GM19324 (cell line): ENCODE data around the gene ATP6V1B1.
"Not testable (repeated sequence)": the region's sequence is repeated elsewhere in the genome, so short reads cannot be mapped to it uniquely, and the experiment has no call there.

Experiments
- ATAC-seq: cut with Tn5 transposase; IDR thresholded peaks from one replicate; pipeline ENCODE4 v1.9.1; 2021; ENCODE audit warnings: mild to moderate bottlenecking, moderate library complexity; ENCODE audit not compliant: unreplicated experiment, low FRiP score

ATP6V1B1 gene

DNA sequence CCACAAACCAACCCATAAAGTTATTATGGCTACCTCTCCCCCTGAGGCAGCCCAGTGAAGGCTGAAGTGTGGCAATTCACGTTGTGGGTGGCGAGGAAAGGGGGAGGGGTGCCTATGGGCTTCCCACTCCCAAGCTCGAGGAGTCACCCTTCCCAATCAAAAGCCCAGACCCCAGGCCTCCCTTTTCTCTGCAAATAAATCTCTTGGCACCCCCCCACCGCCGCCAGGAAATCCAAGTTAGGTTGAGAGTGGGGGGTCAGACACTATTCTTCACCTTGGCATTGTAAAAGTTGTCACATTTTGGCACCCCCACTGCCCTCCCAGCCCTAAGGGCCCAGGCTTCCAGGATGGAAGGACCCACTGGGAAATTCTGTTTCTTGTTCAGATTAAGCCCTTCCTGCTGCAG, 49.6 kb downstream of the ATP6V1B1 start:
- ATAC-seq: no peak

DNA sequence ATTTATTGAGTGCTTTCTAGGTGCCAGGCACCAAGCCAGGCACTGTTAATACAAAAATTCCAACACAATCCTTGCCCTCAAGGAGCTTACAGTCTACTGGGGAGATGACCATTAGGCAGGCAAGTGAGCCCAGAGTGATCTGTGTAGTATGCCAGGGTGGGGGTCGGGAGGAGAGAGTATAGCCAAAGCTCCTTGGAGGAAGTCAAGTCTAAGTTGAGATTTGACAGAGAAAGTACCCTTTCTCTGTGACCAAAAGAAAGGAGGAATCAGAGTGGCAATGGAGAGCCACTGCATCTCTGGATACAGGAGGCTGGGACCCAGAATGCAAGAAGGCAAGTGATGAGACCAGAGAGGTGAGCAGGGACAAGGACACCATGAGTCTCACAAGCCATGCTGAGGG, 50.3 kb downstream of the ATP6V1B1 start:
- ATAC-seq: no peak

DNA sequence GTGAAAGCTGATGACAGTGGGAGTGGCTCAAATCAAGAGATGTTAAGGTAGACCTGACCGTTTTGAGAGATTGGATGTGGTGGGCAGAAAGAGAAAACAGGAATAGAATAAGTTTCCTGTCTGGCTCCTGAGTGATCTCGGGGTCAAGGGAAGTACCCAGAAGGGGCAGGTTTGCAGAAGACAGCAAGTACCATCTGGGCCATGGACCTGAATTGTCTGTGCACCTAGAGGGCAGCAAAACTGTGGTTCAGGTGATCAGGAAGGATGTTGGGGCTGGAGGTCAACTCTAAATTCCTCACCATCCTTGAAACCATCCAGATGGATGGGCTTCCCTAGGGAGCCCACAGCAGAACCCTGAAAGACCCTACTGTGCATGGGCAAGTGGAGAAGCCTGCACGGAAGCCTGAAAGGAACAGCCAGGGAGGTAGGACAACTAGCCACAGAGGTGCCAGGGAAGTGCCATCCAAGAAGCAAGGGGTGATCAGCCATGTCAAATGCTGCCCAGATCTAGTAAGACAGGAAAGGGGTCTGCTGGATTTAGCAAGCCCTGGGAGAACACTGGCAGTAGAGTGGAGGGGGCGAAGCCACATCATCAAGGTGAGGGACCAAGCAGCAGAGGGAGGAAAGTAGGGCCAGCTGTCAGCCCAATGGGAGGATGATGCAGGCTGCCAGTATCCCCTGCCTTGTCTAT, 50.9 kb downstream of the ATP6V1B1 start:
- no peak for ATAC-seq

DNA sequence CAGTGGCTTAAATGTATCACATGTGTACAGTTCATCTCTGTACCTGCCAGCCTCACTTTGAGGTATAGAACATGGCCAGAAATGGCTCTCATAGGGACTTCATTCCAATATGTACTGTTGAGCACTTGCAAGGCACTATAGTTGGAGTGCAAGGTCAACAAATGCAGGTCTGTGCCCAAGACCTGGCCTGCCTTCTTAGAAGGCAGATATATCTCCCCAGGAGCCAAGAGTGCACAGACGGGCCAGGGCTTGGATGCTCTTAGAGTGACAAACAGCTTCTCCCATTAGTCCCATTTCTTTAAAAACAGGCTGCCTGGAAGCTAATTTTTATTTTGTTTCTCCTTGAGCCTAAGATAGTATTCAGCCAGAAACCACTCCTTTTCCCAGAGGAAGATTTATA, 51.7 kb downstream of the ATP6V1B1 start:
- no peak for ATAC-seq

DNA sequence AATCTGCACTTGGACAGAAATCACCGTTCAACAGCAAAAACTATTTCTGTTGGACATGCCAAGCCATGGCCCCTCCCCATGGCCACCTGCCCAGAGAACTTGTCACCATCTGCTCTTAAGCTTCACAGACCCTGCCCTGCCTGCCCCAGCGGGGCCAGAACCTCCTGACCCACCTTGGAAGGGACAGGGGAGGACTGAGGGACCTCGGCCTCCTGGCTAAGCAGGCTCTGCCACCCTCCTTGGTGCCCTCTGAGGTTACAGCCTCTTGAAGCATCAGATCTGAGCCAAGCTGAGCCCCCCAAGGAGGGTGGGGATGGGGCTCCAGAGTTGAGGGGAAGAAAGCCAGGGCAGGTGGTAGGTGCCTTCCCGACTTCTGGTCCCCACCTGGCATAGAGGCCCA, 52.5 kb downstream of the ATP6V1B1 start:
- no peak for ATAC-seq

DNA sequence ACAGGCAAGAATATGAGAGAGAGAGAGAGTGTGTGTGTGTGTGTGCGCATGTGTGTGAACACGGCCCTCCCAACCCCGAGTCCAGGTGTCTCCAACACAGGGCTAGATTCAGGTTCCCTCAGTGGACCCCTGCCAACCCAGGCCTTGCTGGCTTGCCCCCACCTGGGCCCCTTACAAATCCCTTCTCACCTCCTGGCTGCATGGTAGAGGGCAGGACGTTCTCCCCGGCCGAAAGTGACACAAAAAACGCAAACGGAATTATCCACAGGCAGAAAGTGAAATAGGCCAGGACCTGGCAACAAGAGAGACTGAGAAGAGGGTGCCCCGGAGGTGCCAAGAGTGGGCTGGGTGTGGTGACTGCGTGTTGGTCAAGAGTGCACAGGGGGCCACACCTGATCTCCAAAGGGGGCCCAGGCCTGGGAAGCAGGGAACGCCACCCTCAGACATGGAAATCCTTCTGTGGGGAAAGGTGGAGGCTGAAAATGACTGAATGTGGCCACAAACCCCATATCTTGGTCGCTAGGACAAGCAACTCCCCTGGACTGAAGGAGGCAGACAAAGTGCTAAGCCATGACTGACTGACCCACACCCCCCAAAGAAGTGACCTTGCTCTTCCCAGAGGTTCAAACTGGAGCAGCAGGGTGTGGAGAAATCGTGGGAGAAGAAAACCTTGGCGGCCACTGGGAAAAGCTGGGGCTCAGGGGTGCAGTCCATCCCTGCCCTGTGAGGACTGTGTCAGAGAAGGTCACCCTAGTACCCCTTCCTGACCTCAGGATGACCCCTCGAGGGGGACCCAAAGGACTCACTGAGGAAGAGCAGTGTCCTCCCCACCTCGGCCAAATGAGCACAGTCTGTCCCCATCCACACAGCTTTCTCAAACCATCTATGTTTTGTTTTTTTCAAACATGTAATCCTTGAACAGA, 53.3 kb downstream of the ATP6V1B1 start:
- ATAC-seq: no peak

GRCh38 chr2:70990216-70990615, 54.5 kb downstream of the ATP6V1B1 start:
- no peak for ATAC-seq

DNA sequence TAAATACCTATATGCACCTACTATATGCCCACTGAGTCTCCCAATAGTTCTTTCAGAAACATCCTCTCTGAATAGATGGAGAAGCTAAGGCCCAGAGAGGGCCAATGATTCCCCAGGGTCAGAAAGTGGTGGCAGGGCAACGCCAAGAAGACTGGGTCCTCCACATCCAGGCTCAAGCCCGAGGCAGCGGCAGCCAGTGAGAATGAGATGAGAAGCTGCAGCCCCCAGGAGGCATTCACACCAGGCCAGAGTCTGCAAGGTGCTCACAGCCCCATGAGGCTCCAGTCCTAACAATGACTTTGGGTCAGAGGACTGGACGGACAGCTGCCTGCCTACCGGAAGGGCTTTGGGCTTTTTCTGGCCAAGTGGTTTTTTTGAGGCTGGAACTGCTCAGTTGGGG, 55.4 kb downstream of the ATP6V1B1 start:
- no peak for ATAC-seq

GRCh38 chr2:70991742-70992141, 56.0 kb downstream of the ATP6V1B1 start:
- ATAC-seq: no peak

- no peak for ATAC-seq
Measured at GRCh38 chr2:70992945-70993853, 57.5 kb downstream of the ATP6V1B1 start.

- ATAC-seq: peak; percentile 28
Measured at GRCh38 chr2:70994009-70994698, 58.5 kb downstream of the ATP6V1B1 start.

GRCh38 chr2:70994699-70995425, 59.2 kb downstream of the ATP6V1B1 start, which contains the start of gene TEX261:
Gene TEX261 (minus strand): TSS chr2:70994873. CDS start chr2:70994757, 116 bp downstream.
- peak; percentile 95 for ATAC-seq

GRCh38 chr2:70995426-70995729, 59.7 kb downstream of the ATP6V1B1 start:
- ATAC-seq: peak; percentile 40

DNA sequence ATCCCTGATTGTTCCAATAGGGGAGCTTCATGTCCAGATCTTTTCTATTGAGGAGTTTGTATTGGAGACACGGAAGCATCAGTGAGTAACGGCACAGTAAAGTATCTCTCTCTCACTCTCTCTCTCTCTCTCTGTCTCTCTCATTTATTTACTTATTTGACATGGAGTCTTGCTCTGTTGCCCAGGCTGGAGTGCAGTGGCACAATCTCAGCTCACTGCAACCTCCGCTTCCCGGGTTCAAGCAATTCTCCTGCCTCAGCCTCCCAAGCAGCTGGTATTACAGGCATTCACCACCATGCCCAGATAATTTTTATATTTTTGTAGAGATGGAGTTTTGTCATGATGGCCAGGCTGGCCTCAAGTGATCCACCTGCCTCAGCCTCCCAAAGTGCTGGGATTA, 63.2 kb downstream of the ATP6V1B1 start:
- ATAC-seq: not testable (repeated sequence)

DNA sequence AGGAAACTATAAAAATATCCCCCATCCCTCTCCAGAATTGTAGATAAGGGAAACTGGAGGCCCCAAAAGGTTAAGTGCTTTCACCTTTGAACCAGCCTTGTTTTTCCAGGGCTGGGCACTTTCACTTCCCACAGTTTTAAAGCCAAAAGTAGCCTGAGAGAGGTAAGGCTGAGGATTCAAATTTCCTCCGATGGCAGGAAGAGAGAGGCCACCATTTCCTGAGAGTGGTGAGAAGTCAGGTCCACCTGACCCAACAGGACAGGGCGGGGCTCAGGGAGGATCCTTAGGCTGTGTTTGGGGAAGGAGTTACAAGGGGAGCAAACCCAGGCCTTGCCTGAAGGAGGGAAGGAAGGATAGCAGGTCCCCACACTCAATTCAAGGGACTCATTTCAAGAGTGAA, 63.7 kb downstream of the ATP6V1B1 start:
- no peak for ATAC-seq

- not testable (repeated sequence) for ATAC-seq
Measured at GRCh38 chr2:70999931-71000330, 64.2 kb downstream of the ATP6V1B1 start.

- ATAC-seq: peak; percentile 66
Measured at GRCh38 chr2:71000780-71001591, 65.3 kb downstream of the ATP6V1B1 start.

GRCh38 chr2:71001592-71001927, 65.9 kb downstream of the ATP6V1B1 start:
- ATAC-seq: no peak
